CD14-positive monocyte (primary cell): ENCODE data around the gene BLNK. TPM values are rescaled to one million over a fixed set of nuclear protein-coding genes. Genes with fewer than 3 reads are reported as not detected.

Experiments
- DNase-seq, 3 donors: peaks; one replicate each; pipeline ENCODE4 v3.0.0-alpha.2; 2011 to 2022
- H2AFZ ChIP-seq: 2 replicates; pipeline ENCODE4 v1.6.0; 2012; ENCODE audit warnings: mild to moderate bottlenecking, low read depth, low read length, inconsistent platforms; ENCODE audit not compliant: insufficient read depth, poor library complexity, severe bottlenecking
- H3K27ac ChIP-seq, 2 donors: 1 replicate in 1 of 2; 2 replicates in 1 of 2; pipeline ENCODE4 v1.5.1; 2012 to 2013; ENCODE audit warnings: low read length in 2 of 2, control low read depth in 1 of 2, inconsistent platforms in 1 of 2, low read depth in 1 of 2, mild to moderate bottlenecking in 1 of 2
- H3K27me3 ChIP-seq, 2 donors: one replicate each; pipeline versions ENCODE4 v1.6.0 to v1.6.1; 2011 to 2013; ENCODE audit warnings: low read length in 2 of 2; ENCODE audit not compliant: control insufficient read depth in 2 of 2, insufficient read depth in 2 of 2
- H3K36me3 ChIP-seq, 2 donors: replicated peaks in 1 of 2; 1 replicate in 1 of 2; 2 replicates in 1 of 2; pipeline versions ENCODE4 v1.5.1 to v1.6.1; 2012 to 2013; ENCODE audit warnings: low read length in 2 of 2, control low read depth in 1 of 2, inconsistent platforms in 1 of 2, mild to moderate bottlenecking in 1 of 2; ENCODE audit not compliant: insufficient read depth in 2 of 2, control insufficient read depth in 1 of 2
- H3K4me1 ChIP-seq, 2 donors: 1 replicate in 1 of 2; 2 replicates in 1 of 2; pipeline versions ENCODE4 v1.5.1 to v1.6.1; 2012 to 2013; ENCODE audit warnings: low read length in 2 of 2, control low read depth in 1 of 2, inconsistent platforms in 1 of 2, mild to moderate bottlenecking in 1 of 2, moderate library complexity in 1 of 2; ENCODE audit not compliant: insufficient read depth in 2 of 2, control insufficient read depth in 1 of 2
- H3K4me2 ChIP-seq: replicated peaks from 2 replicates; pipeline ENCODE3; 2012; ENCODE audit warnings: low read length, moderate library complexity, mild to moderate bottlenecking; ENCODE audit not compliant: poor library complexity, severe bottlenecking; ENCODE audit errors: extremely low read depth
- H3K4me3 ChIP-seq, 3 experiments: fragments of 200-600 bp in 1 of 3; sonication (generic) in 1 of 3; replicated peaks in 1 of 3; 1 replicate in 2 of 3; 2 replicates in 1 of 3; pipeline ENCODE4 v1.5.1; 2011 to 2013; ENCODE audit warnings: low read length in 3 of 3, mild to moderate bottlenecking in 3 of 3, control low read depth in 2 of 3, low read depth in 2 of 3, inconsistent platforms in 1 of 3, moderate library complexity in 1 of 3
- H3K79me2 ChIP-seq: 2 replicates; pipeline ENCODE4 v1.6.0; 2012; ENCODE audit warnings: mild to moderate bottlenecking, control low read depth, inconsistent platforms, low read length, moderate library complexity; ENCODE audit not compliant: insufficient read depth
- H3K9ac ChIP-seq: 2 replicates; pipeline ENCODE4 v1.6.0; 2017; ENCODE audit warnings: low read length, mild to moderate bottlenecking; ENCODE audit not compliant: insufficient read depth, poor library complexity, severe bottlenecking
- H3K9me3 ChIP-seq, 2 donors: replicated peaks in 1 of 2; 1 replicate in 1 of 2; 2 replicates in 1 of 2; pipeline versions ENCODE4 v1.5.1 to v1.6.1; 2012 to 2013; ENCODE audit warnings: low read length in 2 of 2, control low read depth in 1 of 2; ENCODE audit not compliant: control insufficient read depth in 1 of 2, insufficient read depth in 1 of 2
- H4K20me1 ChIP-seq: 2 replicates; pipeline ENCODE4 v1.6.0; 2012; ENCODE audit warnings: mild to moderate bottlenecking, low read length, control low read depth, moderate library complexity; ENCODE audit not compliant: insufficient read depth
- H3K27ac Mint-ChIP-seq, 7 donors: one replicate each; pipeline ENCODE4 v1.8.0; 2020; ENCODE audit warnings: mild to moderate bottlenecking in 7 of 7, mixed read lengths in 7 of 7, moderate library complexity in 6 of 7, inconsistent platforms in 2 of 7
- H3K27me3 Mint-ChIP-seq, 3 donors: one replicate each; pipeline ENCODE4 v1.8.0; 2021 to 2022; ENCODE audit warnings: low read depth in 3 of 3, mild to moderate bottlenecking in 3 of 3, mixed read lengths in 3 of 3, moderate library complexity in 3 of 3, inconsistent platforms in 1 of 3
- H3K36me3 Mint-ChIP-seq, 2 donors: one replicate each; pipeline ENCODE4 v1.8.0; 2020; ENCODE audit warnings: mixed read lengths in 2 of 2, inconsistent platforms in 1 of 2, mild to moderate bottlenecking in 1 of 2
- H3K4me1 Mint-ChIP-seq: one replicate; pipeline ENCODE4 v1.8.0; 2020; ENCODE audit warnings: mild to moderate bottlenecking, mixed read lengths
- H3K4me3 Mint-ChIP-seq, 2 donors: one replicate each; pipeline ENCODE4 v1.8.0; 2020; ENCODE audit warnings: mild to moderate bottlenecking in 2 of 2, mixed read lengths in 2 of 2, moderate library complexity in 1 of 2
- H3K9me3 Mint-ChIP-seq, 7 donors: one replicate each; pipeline ENCODE4 v1.8.0; 2020 to 2022; ENCODE audit warnings: mixed read lengths in 7 of 7, mild to moderate bottlenecking in 6 of 7, moderate library complexity in 6 of 7, inconsistent platforms in 2 of 7
- WGBS: methylation state at CpG from one replicate; pipeline ENCODE4 v1.1.5; 2013; ENCODE audit warnings: missing lambda C conversion rate; ENCODE audit not compliant: insufficient coverage; 5-methylcytosine and 5-hydroxymethylcytosine counted together
- intact Hi-C, 2 donors: fragments of 100-400 bp; cut with micrococcal nuclease; formaldehyde crosslinking; loops; one replicate each; pipeline versions ENCODE4 v1.15.0 to v1.15.1; 2023
- polyA plus RNA-seq, 3 donors: library from polyadenylated mRNA; depleted of rRNA in 1 of 3; unstranded in 2 of 3; stranded (reverse) in 1 of 3; fragments of 300-500 nt in 2 of 3; fragments of >200 nt in 1 of 3; fragmentation: Illumina TruSeq in 2 of 3; gene quantifications; 1 replicate in 2 of 3; 2 replicates in 1 of 3; pipeline ENCODE4 v1.2.3, GENCODE V29; 2012 to 2021
- TF ChIP-seq, protein P1 (sequence below): fragments of 200-600 bp; IDR thresholded peaks from one replicate; pipeline ENCODE4 v1.8.0; 2022; ENCODE audit warnings: antibody characterized with exemption, mild to moderate bottlenecking

The BLNK gene
- polyA plus RNA-seq, 3 donors, result 1.4 to 1.9 (median 1.5) TPM

GRCh38 chr10:96266118-96266770 lies 5.1 kb downstream of the BLNK start:
- Histone ChIP-seq H3K9me3 (no peaks in the 10 kb centered on the region), H3K27ac (no peak overlapping the region), H3K36me3 (no peaks in the 10 kb centered on the region), H3K4me2 (no peak overlapping the region), H3K4me1 (peaks cover 18 to 19% of the 10 kb centered on the region in 2 donors), H2AFZ (no peak overlapping the region), H3K4me3 (no peak overlapping the region), H3K9ac (no peak overlapping the region), H3K27me3 (no peaks in the 10 kb centered on the region), H3K79me2 (no peaks in the 10 kb centered on the region), H4K20me1 (no peaks in the 10 kb centered on the region)
- intact Hi-C loops, result no loop called here
- peaks cover 0 to 2% (median 0%) of the 10 kb centered on the region in 7 donors for H3K9me3 Mint-ChIP-seq
- TF ChIP-seq, protein P1, sequence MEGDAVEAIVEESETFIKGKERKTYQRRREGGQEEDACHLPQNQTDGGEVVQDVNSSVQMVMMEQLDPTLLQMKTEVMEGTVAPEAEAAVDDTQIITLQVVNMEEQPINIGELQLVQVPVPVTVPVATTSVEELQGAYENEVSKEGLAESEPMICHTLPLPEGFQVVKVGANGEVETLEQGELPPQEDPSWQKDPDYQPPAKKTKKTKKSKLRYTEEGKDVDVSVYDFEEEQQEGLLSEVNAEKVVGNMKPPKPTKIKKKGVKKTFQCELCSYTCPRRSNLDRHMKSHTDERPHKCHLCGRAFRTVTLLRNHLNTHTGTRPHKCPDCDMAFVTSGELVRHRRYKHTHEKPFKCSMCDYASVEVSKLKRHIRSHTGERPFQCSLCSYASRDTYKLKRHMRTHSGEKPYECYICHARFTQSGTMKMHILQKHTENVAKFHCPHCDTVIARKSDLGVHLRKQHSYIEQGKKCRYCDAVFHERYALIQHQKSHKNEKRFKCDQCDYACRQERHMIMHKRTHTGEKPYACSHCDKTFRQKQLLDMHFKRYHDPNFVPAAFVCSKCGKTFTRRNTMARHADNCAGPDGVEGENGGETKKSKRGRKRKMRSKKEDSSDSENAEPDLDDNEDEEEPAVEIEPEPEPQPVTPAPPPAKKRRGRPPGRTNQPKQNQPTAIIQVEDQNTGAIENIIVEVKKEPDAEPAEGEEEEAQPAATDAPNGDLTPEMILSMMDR, result no peak
- peaks cover 0 to 5% (median 2%) of the 10 kb centered on the region in 3 donors for H3K27me3 Mint-ChIP-seq
- H3K4me3 Mint-ChIP-seq, result no peak overlapping the region
- peak overlapping the region in 1 of 7 donors; percentile 55 for H3K27ac Mint-ChIP-seq
- peaks cover 0 to 5% of the 10 kb centered on the region in 2 donors for H3K36me3 Mint-ChIP-seq
- WGBS, result 100% methylated on average over 3 of the region's 6 CpGs
- peaks cover 26% of the 10 kb centered on the region for H3K4me1 Mint-ChIP-seq
- DNase-seq, result no peak

DNA sequence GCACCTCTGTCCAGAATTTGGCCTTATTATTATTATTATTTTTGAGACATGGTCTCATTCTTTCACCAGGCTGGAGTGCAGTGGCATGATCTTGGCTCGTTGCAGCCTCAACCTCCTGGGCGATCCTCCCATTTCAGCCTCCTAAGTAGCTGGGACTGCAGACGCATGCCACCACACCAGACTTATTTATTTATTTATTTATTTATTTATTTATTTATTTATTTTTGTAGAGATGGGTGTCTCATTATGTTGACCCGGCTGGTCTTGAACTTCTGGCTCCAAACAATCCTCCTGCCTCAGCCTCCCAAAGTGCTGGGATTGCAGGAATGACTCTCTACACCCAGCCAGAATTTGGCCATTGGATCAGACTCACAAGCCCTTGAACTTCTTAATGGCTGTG lies 6.4 kb downstream of the BLNK start:
- peaks cover 0 to 5% of the 10 kb centered on the region in 2 donors for H3K36me3 Mint-ChIP-seq

More for the DNA sequence above, 6.4 kb downstream of the BLNK start:
- H3K79me2 ChIP-seq, result no peaks in the 10 kb centered on the region
- H3K4me2 ChIP-seq, result no peak overlapping the region
- no peaks in the 10 kb centered on the region for H3K27me3 ChIP-seq
- no peak overlapping the region for H3K4me3 Mint-ChIP-seq
- no peak overlapping the region for H3K27ac Mint-ChIP-seq
- no peak overlapping the region for H3K27ac ChIP-seq
- H4K20me1 ChIP-seq, result no peaks in the 10 kb centered on the region
- peaks cover 0 to 2% (median 0%) of the 10 kb centered on the region in 7 donors for H3K9me3 Mint-ChIP-seq
- peaks cover 0 to 5% (median 2%) of the 10 kb centered on the region in 3 donors for H3K27me3 Mint-ChIP-seq
- H3K4me1 ChIP-seq, result peaks cover 5 to 6% of the 10 kb centered on the region in 2 donors
- no peak overlapping the region for H3K4me3 ChIP-seq
- H2AFZ ChIP-seq, result no peak overlapping the region
- intact Hi-C loops, result no loop called here
- no peak for DNase-seq
- H3K36me3 ChIP-seq, result no peaks in the 10 kb centered on the region
- no peaks in the 10 kb centered on the region for H3K9me3 ChIP-seq
- WGBS, result no CpG with 5 or more reads among the region's 4 CpGs
- no peak overlapping the region for H3K9ac ChIP-seq
- H3K4me1 Mint-ChIP-seq, result peaks cover 20% of the 10 kb centered on the region
- TF ChIP-seq, protein P1, result no peak
